GM12875 (cell line): ENCODE results near the gene EPHA5.

Experiments used
- H3K4me3 ChIP-seq: one replicate; pipeline ENCODE4 v1.5.1; 2011; ENCODE audit warnings: low read depth, low read length, control low read depth
- CTCF ChIP-seq: IDR thresholded peaks from 2 replicates; pipeline ENCODE4 v1.5.1; 2011; ENCODE audit warnings: low read depth, mild to moderate bottlenecking, control low read depth, inconsistent platforms, low read length, moderate library complexity, borderline replicate concordance; ENCODE audit not compliant: insufficient read depth

The EPHA5 gene

GRCh38 chr4:65437102-65437501 is 233.2 kb downstream of the EPHA5 start:
- TF ChIP-seq CTCF = no peak
- H3K4me3 ChIP-seq = no peak overlapping the region

- TF ChIP-seq CTCF = no peak
- H3K4me3 ChIP-seq = no peak overlapping the region
Observed at GRCh38 chr4:65422109-65422508, 248.2 kb downstream of the EPHA5 start.

- no peak for TF ChIP-seq CTCF
- no peak overlapping the region for H3K4me3 ChIP-seq
Observed at GRCh38 chr4:65420036-65420435, 250.3 kb downstream of the EPHA5 start.

- TF ChIP-seq CTCF = no peak
- no peak overlapping the region for H3K4me3 ChIP-seq
Observed at GRCh38 chr4:65416891-65417290, 253.4 kb downstream of the EPHA5 start.

GRCh38 chr4:65407483-65407882 is 262.8 kb downstream of the EPHA5 start:
- no peak overlapping the region for H3K4me3 ChIP-seq
- TF ChIP-seq CTCF = no peak

GRCh38 chr4:65401083-65401482 is 269.2 kb downstream of the EPHA5 start:
- H3K4me3 ChIP-seq = no peak overlapping the region
- no peak for TF ChIP-seq CTCF

GRCh38 chr4:65399084-65399483 is 271.2 kb downstream of the EPHA5 start:
- no peak overlapping the region for H3K4me3 ChIP-seq
- no peak for TF ChIP-seq CTCF
